MM.1S (cell line): ENCODE data around the gene TMPRSS12.

Experiments
- CTCF ChIP-seq: fragments of 300-600 bp; sonication (generic); IDR thresholded peaks from 2 replicates; pipeline ENCODE4 v1.5.1; 2016; ENCODE audit warnings: antibody characterized with exemption, low read length, mixed read lengths
- EZH2 ChIP-seq: fragments of 300-600 bp; sonication (generic); optimal IDR thresholded peaks from 2 replicates; pipeline ENCODE3; 2017; ENCODE audit warnings: low read depth, mild to moderate bottlenecking, antibody characterized with exemption, low read length, mixed read lengths
- EZH2phosphoT487 ChIP-seq: fragments of 300-600 bp; sonication (generic); IDR thresholded peaks from 2 replicates; pipeline ENCODE4 v1.6.1; 2018; ENCODE audit warnings: antibody characterized with exemption, low read length

- TF ChIP-seq CTCF (no peak), EZH2phosphoT487 (no peak), EZH2 (no peak)
Measured at GRCh38 chr12:50901685-50902113, 59.0 kb downstream of the TMPRSS12 start.
